A549 (cell line): ENCODE measurements around the gene PLTP.

Experiments
- CTCF ChIP-seq: fragments of >200 bp; sonication (Bioruptor Twin); formaldehyde crosslinking; IDR thresholded peaks from 3 replicates; pipeline ENCODE4 v1.5.1; 2016
- ELK1 ChIP-seq: fragments of 150-350 bp; IDR thresholded peaks from 2 replicates; pipeline ENCODE4 v1.6.1; 2014; ENCODE audit warnings: low read depth, mild to moderate bottlenecking, low read length
- EP300 ChIP-seq, 2 experiments: fragments of >200 bp; sonication (Bioruptor Twin); formaldehyde crosslinking; IDR thresholded peaks; 2 replicates in 1 of 2; 3 replicates in 1 of 2; pipeline ENCODE4 v1.6.1; 2016 to 2017
- POLR2A ChIP-seq: IDR thresholded peaks from 2 replicates; pipeline ENCODE4 v1.6.1; 2012; ENCODE audit warnings: mild to moderate bottlenecking, low read length
- POLR2AphosphoS2 ChIP-seq: conservative IDR thresholded peaks from 2 replicates; pipeline ENCODE4 v1.6.1; 2012; ENCODE audit warnings: low read length, improper control_type of control experiment, inconsistent platforms
- REST ChIP-seq: fragments of 200-600 bp; sonication (generic); IDR thresholded peaks from 2 replicates; pipeline ENCODE4 v1.6.1; 2016; ENCODE audit warnings: antibody characterized with exemption, mild to moderate bottlenecking, moderate library complexity
- RNF2 ChIP-seq: fragments of 200-600 bp; sonication (generic); IDR thresholded peaks from 2 replicates; pipeline ENCODE4 v1.6.1; 2016; ENCODE audit warnings: low read depth, mild to moderate bottlenecking, antibody characterized with exemption, moderate library complexity, borderline replicate concordance
- SREBF2 ChIP-seq: fragments of 450-650 bp; IDR thresholded peaks from 2 replicates; pipeline ENCODE4 v1.6.1; 2014; ENCODE audit warnings: mild to moderate bottlenecking, moderate library complexity

GRCh38 chr20:45909817-45910669 is 1.9 kb downstream of the PLTP start:
- TF ChIP-seq ELK1 (no peak), SREBF2 (no peak), POLR2A (no peak), CTCF (no peak), POLR2AphosphoS2 (no peak), RNF2 (no peak), REST (no peak), EP300 (IDR thresholded peaks at IDR 0.05) (no peak)
